HUES6 (cell line): ENCODE data around the gene A1BG.
"Not testable (repeated sequence)": the region's sequence is repeated elsewhere in the genome, so short reads cannot be mapped to it uniquely, and the experiment has no call there.

Source experiments
- H3K27ac ChIP-seq: 2 replicates; pipeline ENCODE4 v1.7.0; 2013; ENCODE audit warnings: low read depth, mild to moderate bottlenecking, low read length, inconsistent platforms
- H3K27me3 ChIP-seq: 2 replicates; pipeline ENCODE4 v1.6.1; 2013; ENCODE audit warnings: low read length; ENCODE audit not compliant: control insufficient read depth, insufficient read depth
- H3K36me3 ChIP-seq: 2 replicates; pipeline ENCODE4 v1.6.1; 2013; ENCODE audit warnings: low read length; ENCODE audit not compliant: control insufficient read depth, insufficient read depth
- H3K4me1 ChIP-seq: 2 replicates; pipeline ENCODE4 v1.6.1; 2013; ENCODE audit warnings: low read length; ENCODE audit not compliant: control insufficient read depth, insufficient read depth
- H3K4me3 ChIP-seq: 2 replicates; pipeline ENCODE4 v1.5.1; 2013; ENCODE audit warnings: low read depth, low read length
- H3K9ac ChIP-seq: one replicate; pipeline ENCODE4 v1.6.1; 2013; ENCODE audit warnings: mild to moderate bottlenecking, low read length
- H3K9me3 ChIP-seq: 2 replicates; pipeline ENCODE4 v1.6.1; 2013; ENCODE audit warnings: low read depth, low read length; ENCODE audit not compliant: control insufficient read depth, insufficient read depth

The A1BG gene

GRCh38 chr19:58355215-58355796 is 2.0 kb upstream of the A1BG start:
- Histone ChIP-seq H3K27me3 (no peaks in the 10 kb centered on the region; the same call in 1 of the 2 replicates), H3K9ac (no peak overlapping the region), H3K36me3 (no peaks in the 10 kb centered on the region; the same call in 1 of the 2 replicates), H3K9me3 (no peaks in the 10 kb centered on the region), H3K27ac (no peak overlapping the region), H3K4me1 (peaks cover 8% of the 10 kb centered on the region), H3K4me3 (no peak overlapping the region)

- no peak overlapping the region for H3K4me3 ChIP-seq
- peaks cover 8% of the 10 kb centered on the region for H3K4me1 ChIP-seq
- H3K9ac ChIP-seq: no peak overlapping the region
- H3K9me3 ChIP-seq: no peaks in the 10 kb centered on the region
- no peaks in the 10 kb centered on the region; the same call in 1 of the 2 replicates for H3K27me3 ChIP-seq
- no peaks in the 10 kb centered on the region; the same call in 1 of the 2 replicates for H3K36me3 ChIP-seq
- H3K27ac ChIP-seq: no peak overlapping the region
Observed at GRCh38 chr19:58354478-58355030, 1.3 kb upstream of the A1BG start.

- Histone ChIP-seq H3K27me3 (no peaks in the 10 kb centered on the region; the same call in 1 of the 2 replicates), H3K9ac (no peak overlapping the region), H3K4me1 (peaks cover 8% of the 10 kb centered on the region), H3K36me3 (no peaks in the 10 kb centered on the region; the same call in 1 of the 2 replicates), H3K4me3 (no peak overlapping the region), H3K27ac (no peak overlapping the region), H3K9me3 (no peaks in the 10 kb centered on the region)
Observed at GRCh38 chr19:58353717-58354477, 605 bp upstream of the A1BG start.

- H3K36me3 ChIP-seq: no peaks in the 10 kb centered on the region; the same call in 1 of the 2 replicates
- no peak overlapping the region for H3K9ac ChIP-seq
- peaks cover under 1% of the 10 kb centered on the region; the same call in 1 of the 2 replicates for H3K27me3 ChIP-seq
- no peaks in the 10 kb centered on the region for H3K9me3 ChIP-seq
- H3K4me1 ChIP-seq: no peaks in the 10 kb centered on the region
- H3K27ac ChIP-seq: no peak overlapping the region
- no peak overlapping the region for H3K4me3 ChIP-seq
Observed at GRCh38 chr19:58351990-58352755, 1.1 kb downstream of the A1BG start.

GRCh38 chr19:58351558-58351878 is 1.8 kb downstream of the A1BG start:
- H3K27ac ChIP-seq: no peak overlapping the region
- no peaks in the 10 kb centered on the region; the same call in 1 of the 2 replicates for H3K36me3 ChIP-seq
- H3K9ac ChIP-seq: no peak overlapping the region
- peaks cover 7% of the 10 kb centered on the region; the same call in 1 of the 2 replicates for H3K27me3 ChIP-seq
- H3K9me3 ChIP-seq: no peaks in the 10 kb centered on the region
- H3K4me1 ChIP-seq: no peaks in the 10 kb centered on the region
- H3K4me3 ChIP-seq: no peak overlapping the region

- Histone ChIP-seq H3K9me3 (no peaks in the 10 kb centered on the region), H3K4me1 (no peaks in the 10 kb centered on the region), H3K4me3 (no peak overlapping the region), H3K27ac (no peak overlapping the region), H3K36me3 (no peaks in the 10 kb centered on the region; the same call in 1 of the 2 replicates), H3K27me3 (peaks cover 9% of the 10 kb centered on the region; the same call in 1 of the 2 replicates), H3K9ac (no peak overlapping the region)
Observed at GRCh38 chr19:58350871-58351557, 2.3 kb downstream of the A1BG start.

GRCh38 chr19:58350001-58350861 is 3.1 kb downstream of the A1BG start:
- Histone ChIP-seq H3K4me3 (no peak overlapping the region), H3K27ac (no peak overlapping the region), H3K36me3 (no peaks in the 10 kb centered on the region; the same call in 1 of the 2 replicates), H3K27me3 (peaks cover 9% of the 10 kb centered on the region; the same call in 1 of the 2 replicates), H3K9ac (no peak overlapping the region), H3K9me3 (no peaks in the 10 kb centered on the region), H3K4me1 (no peaks in the 10 kb centered on the region)

- Histone ChIP-seq H3K9ac (no peak overlapping the region), H3K27ac (no peak overlapping the region), H3K9me3 (no peaks in the 10 kb centered on the region), H3K4me1 (no peaks in the 10 kb centered on the region), H3K4me3 (no peak overlapping the region), H3K36me3 (no peaks in the 10 kb centered on the region; the same call in 1 of the 2 replicates), H3K27me3 (peaks cover 9% of the 10 kb centered on the region; the same call in 1 of the 2 replicates)
Observed at GRCh38 chr19:58349590-58349989, 3.7 kb downstream of the A1BG start.

GRCh38 chr19:58348080-58348479 is 5.2 kb downstream of the A1BG start:
- H3K4me1 ChIP-seq, H3K27ac ChIP-seq, H3K36me3 ChIP-seq, H3K27me3 ChIP-seq, H3K9me3 ChIP-seq: not testable (repeated sequence)
- H3K9ac ChIP-seq: peak overlapping the region; percentile 59
- H3K4me3 ChIP-seq: peak overlapping the region; percentile 92
